Fibroblast of lung (primary cell): ENCODE results near the gene PIK3CD. TPM values are rescaled to one million over a fixed set of nuclear protein-coding genes. Genes with fewer than 3 reads are reported as not detected.
"Not testable (repeated sequence)": the region's sequence is repeated elsewhere in the genome, so short reads cannot be mapped to it uniquely, and the experiment has no call there.

Experiments used
- DNase-seq, 2 donors: peaks; one replicate each; pipeline versions ENCODE4 v3.0.0 to v3.0.0-alpha.2; 2010; ENCODE audit warnings: low read depth in 2 of 2
- H2AFZ ChIP-seq: 2 replicates; pipeline ENCODE4 v1.5.1; 2012; ENCODE audit warnings: low read length, control low read depth, inconsistent platforms
- H3K27ac ChIP-seq: 2 replicates; pipeline ENCODE4 v1.5.1; 2011; ENCODE audit warnings: low read length, control low read depth; ENCODE audit not compliant: insufficient read depth
- H3K27me3 ChIP-seq: 2 replicates; pipeline ENCODE4 v1.5.1; 2011; ENCODE audit warnings: mild to moderate bottlenecking, low read length; ENCODE audit not compliant: control insufficient read depth, insufficient read depth
- H3K36me3 ChIP-seq: 2 replicates; pipeline ENCODE4 v1.5.1; 2011; ENCODE audit warnings: low read length; ENCODE audit not compliant: control insufficient read depth, insufficient read depth
- H3K4me1 ChIP-seq: 2 replicates; pipeline ENCODE4 v1.5.1; 2011; ENCODE audit warnings: low read length; ENCODE audit not compliant: control insufficient read depth, insufficient read depth; ENCODE audit errors: extremely low read depth
- H3K4me2 ChIP-seq: 2 replicates; pipeline ENCODE4 v1.5.1; 2011; ENCODE audit warnings: low read length, control low read depth; ENCODE audit not compliant: insufficient read depth; ENCODE audit errors: extremely low read depth
- H3K4me3 ChIP-seq, 4 experiments: fragments of 200-600 bp in 1 of 4; sonication (generic) in 1 of 4; replicated peaks in 1 of 4; 2 replicates each; pipeline ENCODE4 v1.5.1; 2011 to 2016; ENCODE audit warnings: low read length in 4 of 4, low read depth in 3 of 4, mild to moderate bottlenecking in 3 of 4, control low read depth in 2 of 4, inconsistent platforms in 1 of 4, mixed read lengths in 1 of 4; ENCODE audit not compliant: insufficient read depth in 1 of 4; ENCODE audit errors: control extremely low read depth in 1 of 4
- H3K79me2 ChIP-seq: 2 replicates; pipeline ENCODE4 v1.5.1; 2012; ENCODE audit warnings: mild to moderate bottlenecking, low read length, inconsistent platforms; ENCODE audit not compliant: control insufficient read depth, insufficient read depth
- H3K9ac ChIP-seq: 2 replicates; pipeline ENCODE4 v1.5.1; 2011; ENCODE audit warnings: mild to moderate bottlenecking, low read length, control low read depth; ENCODE audit not compliant: insufficient read depth
- H3K9me3 ChIP-seq: 2 replicates; pipeline ENCODE4 v1.5.1; 2012; ENCODE audit warnings: low read depth, low read length; ENCODE audit not compliant: control insufficient read depth, insufficient read depth
- H4K20me1 ChIP-seq: 2 replicates; pipeline ENCODE4 v1.5.1; 2011; ENCODE audit warnings: low read length; ENCODE audit not compliant: control insufficient read depth, insufficient read depth; ENCODE audit errors: extremely low read depth
- EZH2 ChIP-seq: IDR thresholded peaks from 2 replicates; pipeline ENCODE4 v1.5.1; 2012; ENCODE audit warnings: low read length, control low read depth, mild to moderate bottlenecking; ENCODE audit errors: missing control alignments
- polyA plus RNA-seq, 2 donors: library from polyadenylated mRNA; depleted of rRNA in 1 of 2; stranded (reverse) in 1 of 2; unstranded in 1 of 2; fragments of >200 nt; gene quantifications; 2 replicates each; pipeline ENCODE4 v1.2.1, GENCODE V29; 2011 to 2012; ENCODE audit warnings: missing spikeins in 1 of 2
- total RNA-seq: library from RNA; depleted of rRNA; stranded (reverse); fragments of >200 nt; gene quantifications from 2 replicates; pipeline ENCODE4 v1.2.1, GENCODE V29; 2014
- TF ChIP-seq, protein P1 (sequence below), 2 donors: IDR thresholded peaks in 1 of 2; conservative IDR thresholded peaks in 1 of 2; 1 replicate in 1 of 2; 2 replicates in 1 of 2; pipeline ENCODE4 v1.5.1; 2011 to 2012; ENCODE audit warnings: low read length in 2 of 2, control low read depth in 1 of 2, inconsistent platforms in 1 of 2, low read depth in 1 of 2, mild to moderate bottlenecking in 1 of 2

PIK3CD gene
- total and polyA plus RNA-seq, 2 donors (not counting 1 experiment from before 2014, with no cell fraction given) = 2.8 to 6.4 TPM

DNA sequence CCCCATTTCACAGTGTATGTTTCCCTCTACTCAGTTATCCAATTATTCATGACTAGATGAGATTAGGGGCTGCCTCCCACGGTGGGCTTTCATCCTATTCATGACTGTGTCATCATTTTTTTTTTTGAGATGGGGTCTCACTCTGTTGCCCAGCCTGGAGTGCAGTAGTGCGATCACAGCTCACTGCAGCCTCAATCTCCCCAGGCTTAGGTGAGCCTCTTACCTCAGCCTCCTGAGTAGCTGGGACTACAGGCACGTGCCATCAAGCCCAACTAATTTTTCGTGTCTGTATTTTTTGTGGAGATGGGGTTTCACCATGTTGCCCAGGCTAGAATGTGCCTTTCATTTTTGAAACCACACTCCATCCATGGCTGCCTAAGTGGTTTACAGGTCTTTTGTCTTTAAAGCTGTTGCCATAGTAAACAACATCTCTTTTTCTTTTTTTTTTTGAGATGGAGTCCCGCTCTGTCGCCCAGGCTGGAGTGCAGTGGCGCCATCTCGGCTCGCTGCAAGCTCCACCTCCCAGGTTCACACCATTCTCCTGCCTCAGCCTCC, 60.0 kb downstream of the PIK3CD start:
- Histone ChIP-seq H3K27me3 (no peaks in the 10 kb centered on the region), H3K9me3 (no peaks in the 10 kb centered on the region), H3K4me3 (no peak overlapping the region), H3K9ac (no peak overlapping the region), H4K20me1 (no peaks in the 10 kb centered on the region), H3K4me2 (no peak overlapping the region), H3K27ac (no peak overlapping the region), H3K36me3 (no peaks in the 10 kb centered on the region), H3K79me2 (no peaks in the 10 kb centered on the region), H2AFZ (no peak overlapping the region), H3K4me1 (no peaks in the 10 kb centered on the region)
- no peak for DNase-seq
- TF ChIP-seq EZH2 = no peak
- TF ChIP-seq, protein P1, sequence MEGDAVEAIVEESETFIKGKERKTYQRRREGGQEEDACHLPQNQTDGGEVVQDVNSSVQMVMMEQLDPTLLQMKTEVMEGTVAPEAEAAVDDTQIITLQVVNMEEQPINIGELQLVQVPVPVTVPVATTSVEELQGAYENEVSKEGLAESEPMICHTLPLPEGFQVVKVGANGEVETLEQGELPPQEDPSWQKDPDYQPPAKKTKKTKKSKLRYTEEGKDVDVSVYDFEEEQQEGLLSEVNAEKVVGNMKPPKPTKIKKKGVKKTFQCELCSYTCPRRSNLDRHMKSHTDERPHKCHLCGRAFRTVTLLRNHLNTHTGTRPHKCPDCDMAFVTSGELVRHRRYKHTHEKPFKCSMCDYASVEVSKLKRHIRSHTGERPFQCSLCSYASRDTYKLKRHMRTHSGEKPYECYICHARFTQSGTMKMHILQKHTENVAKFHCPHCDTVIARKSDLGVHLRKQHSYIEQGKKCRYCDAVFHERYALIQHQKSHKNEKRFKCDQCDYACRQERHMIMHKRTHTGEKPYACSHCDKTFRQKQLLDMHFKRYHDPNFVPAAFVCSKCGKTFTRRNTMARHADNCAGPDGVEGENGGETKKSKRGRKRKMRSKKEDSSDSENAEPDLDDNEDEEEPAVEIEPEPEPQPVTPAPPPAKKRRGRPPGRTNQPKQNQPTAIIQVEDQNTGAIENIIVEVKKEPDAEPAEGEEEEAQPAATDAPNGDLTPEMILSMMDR (conservative IDR thresholded peaks at IDR 0.05 in 1 of 2, IDR thresholded peaks at IDR 0.05 in 1 of 2; ENCODE audit: low read depth in 1 of 2, low read length in 2 of 2) = no peak

DNA sequence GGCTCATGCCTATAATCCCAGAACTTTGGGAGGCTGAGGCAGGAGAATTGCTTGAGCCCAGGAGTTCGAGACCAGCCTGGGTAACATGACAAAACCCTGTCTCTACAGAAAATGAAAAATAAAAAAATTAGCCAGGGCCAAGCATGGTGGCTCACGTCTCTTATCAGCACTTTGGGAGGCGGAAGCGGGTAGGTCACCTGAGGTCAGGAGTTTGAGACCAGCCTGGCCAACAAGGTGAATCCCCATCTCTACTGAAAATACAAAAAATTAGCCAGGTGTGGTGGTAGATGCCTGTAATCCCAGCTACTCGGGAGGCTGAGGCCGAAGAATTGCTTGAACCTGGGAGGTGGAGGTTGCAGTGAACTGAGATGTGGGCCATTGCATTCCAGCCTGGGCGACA, 61.2 kb downstream of the PIK3CD start:
- H3K27me3 ChIP-seq, H3K79me2 ChIP-seq, H3K4me3 ChIP-seq, H3K9ac ChIP-seq, H3K9me3 ChIP-seq, H3K4me2 ChIP-seq, H3K4me1 ChIP-seq, H3K27ac ChIP-seq, H4K20me1 ChIP-seq, H3K36me3 ChIP-seq, H2AFZ ChIP-seq, DNase-seq: not testable (repeated sequence)

DNA sequence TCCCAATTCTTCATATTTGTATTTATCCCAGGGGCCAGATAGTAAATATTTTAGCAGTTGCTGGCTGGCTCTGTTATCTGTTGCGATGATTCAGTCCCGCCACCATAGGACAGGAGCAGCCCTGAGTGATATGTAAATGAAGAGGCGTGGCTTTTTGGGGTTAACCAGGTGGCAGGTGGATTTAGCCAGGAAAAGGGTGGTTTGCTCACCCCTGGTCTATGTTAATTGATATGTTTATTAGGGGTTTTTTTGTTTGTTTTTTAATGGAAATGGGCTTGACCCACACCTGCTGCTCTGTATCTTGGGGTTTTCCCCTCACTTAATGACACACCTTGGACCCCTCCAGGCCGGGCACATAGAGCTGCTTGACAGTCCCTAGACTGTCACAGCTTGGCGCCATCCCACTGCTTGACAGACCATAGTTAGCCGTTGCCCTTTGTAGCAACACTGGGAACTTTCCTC, 62.8 kb downstream of the PIK3CD start:
- no peak for DNase-seq
- H3K4me1 ChIP-seq = peaks cover 4% of the 10 kb centered on the region

More for the DNA sequence above, 62.8 kb downstream of the PIK3CD start:
- no peaks in the 10 kb centered on the region for H4K20me1 ChIP-seq
- H3K79me2 ChIP-seq = no peaks in the 10 kb centered on the region
- no peak for TF ChIP-seq EZH2
- TF ChIP-seq, protein P1 (conservative IDR thresholded peaks at IDR 0.05 in 1 of 2, IDR thresholded peaks at IDR 0.05 in 1 of 2; ENCODE audit: low read depth in 1 of 2, low read length in 2 of 2) = no peak
- H3K4me3 ChIP-seq = no peak overlapping the region
- H3K27me3 ChIP-seq = no peaks in the 10 kb centered on the region
- H3K9ac ChIP-seq = no peak overlapping the region
- H2AFZ ChIP-seq = no peak overlapping the region
- H3K36me3 ChIP-seq = no peaks in the 10 kb centered on the region
- H3K4me2 ChIP-seq = no peak overlapping the region
- H3K9me3 ChIP-seq = no peaks in the 10 kb centered on the region
- no peak overlapping the region for H3K27ac ChIP-seq
